Measurements from ENCODE around the gene ATP2B2.

Gene ATP2B2

GRCh38 chr3:10341901-10342398, 163.4 kb downstream of the ATP2B2 start:
- DNase-seq (ENCODE audit: low spot score), result no peak

GRCh38 chr3:10340476-10340875, 164.9 kb downstream of the ATP2B2 start:
- DNase-seq (ENCODE audit: low spot score), result no peak

GRCh38 chr3:10340046-10340445, 165.3 kb downstream of the ATP2B2 start:
- no peak for DNase-seq (ENCODE audit: low spot score)

GRCh38 chr3:10339376-10339955, 165.9 kb downstream of the ATP2B2 start:
- no peak for DNase-seq (ENCODE audit: low spot score)

GRCh38 chr3:10338591-10339353, 166.6 kb downstream of the ATP2B2 start:
- no peak for DNase-seq (ENCODE audit: low spot score)

GRCh38 chr3:10338164-10338470, 167.3 kb downstream of the ATP2B2 start:
- DNase-seq (ENCODE audit: low spot score), result no peak

- no peak for DNase-seq (ENCODE audit: low spot score)
Measured at GRCh38 chr3:10337323-10338163, 167.8 kb downstream of the ATP2B2 start.

- DNase-seq (ENCODE audit: low spot score), result no peak
Measured at GRCh38 chr3:10336761-10337160, 168.6 kb downstream of the ATP2B2 start.

- no peak for DNase-seq (ENCODE audit: low spot score)
Measured at GRCh38 chr3:10335871-10336622, 169.3 kb downstream of the ATP2B2 start.

- DNase-seq (ENCODE audit: low spot score), result no peak
Measured at GRCh38 chr3:10335190-10335738, 170.1 kb downstream of the ATP2B2 start.

GRCh38 chr3:10334459-10334858, 170.9 kb downstream of the ATP2B2 start:
- DNase-seq (ENCODE audit: low spot score), result peak; percentile 78

GRCh38 chr3:10334042-10334441, 171.3 kb downstream of the ATP2B2 start:
- no peak for DNase-seq (ENCODE audit: low spot score)

GRCh38 chr3:10333349-10333650, 172.1 kb downstream of the ATP2B2 start:
- no peak for DNase-seq (ENCODE audit: low spot score)

- DNase-seq (ENCODE audit: low spot score), result no peak
Measured at GRCh38 chr3:10332481-10333348, 172.7 kb downstream of the ATP2B2 start.

GRCh38 chr3:10331320-10331719, 174.1 kb downstream of the ATP2B2 start:
- DNase-seq (ENCODE audit: low spot score), result no peak

- DNase-seq (ENCODE audit: low spot score), result no peak
Measured at GRCh38 chr3:10330319-10330718, 175.1 kb downstream of the ATP2B2 start.

- no peak for DNase-seq (ENCODE audit: low spot score)
Measured at GRCh38 chr3:10329495-10330015, 175.8 kb downstream of the ATP2B2 start.

- DNase-seq (ENCODE audit: low spot score), result no peak
Measured at GRCh38 chr3:10328460-10329071, 176.8 kb downstream of the ATP2B2 start.

GRCh38 chr3:10327592-10327991, 177.8 kb downstream of the ATP2B2 start:
- no peak for DNase-seq (ENCODE audit: low spot score)

- no peak for DNase-seq (ENCODE audit: low spot score)
Measured at GRCh38 chr3:10322352-10322710, 183.1 kb downstream of the ATP2B2 start.
